Measurements from ENCODE around the gene YWHAQ.
"Not testable (repeated sequence)": the region's sequence is repeated elsewhere in the genome, so short reads cannot be mapped to it uniquely, and the experiment has no call there.

YWHAQ gene

DNA sequence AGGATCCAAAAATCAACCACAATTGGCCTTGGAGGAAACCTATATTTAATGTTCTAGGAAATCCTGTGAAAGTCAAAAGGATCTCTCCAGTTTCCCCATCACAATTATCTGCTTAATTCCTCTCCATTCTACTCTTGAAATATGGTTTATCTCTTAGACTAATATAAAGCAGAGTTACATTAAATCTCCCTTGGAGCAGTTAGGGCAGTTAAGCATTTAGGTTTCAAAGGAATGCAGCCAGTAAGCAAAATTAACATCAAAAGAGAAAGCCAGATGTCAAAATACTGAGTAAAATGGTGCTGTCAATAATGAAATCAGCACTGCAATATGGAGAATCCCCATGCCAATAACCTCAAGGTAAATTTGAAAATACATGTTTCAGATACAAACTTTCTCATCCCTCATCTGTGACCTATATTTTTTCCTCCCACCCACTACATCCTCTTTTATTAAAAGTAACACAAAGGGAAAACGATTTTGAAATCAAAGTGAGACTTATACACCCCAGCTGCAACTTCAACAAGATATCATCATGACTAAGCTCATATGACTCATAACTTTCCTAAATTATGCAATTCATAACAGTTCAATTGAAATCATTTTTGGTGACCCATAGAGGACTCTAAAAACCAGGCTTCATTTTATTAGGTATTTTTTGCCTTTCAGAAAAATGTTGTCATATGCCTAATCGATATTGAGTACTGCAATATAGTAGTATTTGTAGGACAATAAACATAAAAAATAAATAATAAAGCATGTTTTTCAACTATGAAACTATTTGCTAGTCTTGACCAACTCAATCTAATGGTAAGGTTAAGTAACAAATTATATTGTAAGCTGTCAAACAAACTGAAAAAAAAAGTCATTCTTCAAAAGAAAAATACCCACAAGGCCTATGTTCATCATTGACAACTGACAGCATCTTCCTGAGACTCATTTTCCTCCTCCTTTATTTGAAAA is 78.3 kb downstream of the YWHAQ start:
- peak overlapping the region; percentile 57 to 83 for H3K27ac ChIP-seq
- no peak for DNase-seq (ENCODE audit: low spot score)
- peak overlapping the region; percentile 45 for H3K4me3 ChIP-seq
- no peak for TF ChIP-seq CTCF (IDR thresholded peaks at IDR 0.05)

DNA sequence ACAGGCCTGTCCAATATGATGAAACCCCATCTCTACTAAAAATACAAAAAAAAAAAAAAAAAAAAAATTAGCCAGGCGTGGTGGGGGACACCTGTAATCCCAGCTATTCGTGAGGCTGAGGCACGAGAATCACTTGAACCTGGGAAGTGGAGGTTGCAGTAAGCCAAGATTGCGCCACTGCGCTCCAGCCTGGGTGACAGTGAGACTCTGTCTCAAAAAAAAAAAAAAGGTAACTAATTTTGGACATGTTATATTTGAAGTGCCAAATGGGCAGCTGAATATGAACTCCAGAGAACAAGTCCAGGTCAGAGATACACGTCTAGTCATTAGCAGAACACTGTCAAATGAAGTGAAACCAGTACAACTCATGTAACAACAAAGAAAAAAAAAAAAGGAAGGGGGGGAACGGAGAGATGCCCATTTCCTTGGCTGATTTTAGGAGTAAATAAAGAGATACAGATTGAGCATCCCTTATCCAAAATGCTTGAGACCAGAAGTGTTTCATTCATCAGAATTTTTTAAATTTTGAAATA is 79.9 kb downstream of the YWHAQ start:
- peak overlapping the region in 1 of 2 donors; percentile 20 for H3K27ac ChIP-seq
- not testable (repeated sequence) for DNase-seq (ENCODE audit: low spot score); H3K4me3 ChIP-seq

- H3K27ac ChIP-seq = no peak overlapping the region
- H3K4me3 ChIP-seq = no peak overlapping the region
- DNase-seq (ENCODE audit: low spot score) = no peak
- TF ChIP-seq CTCF (IDR thresholded peaks at IDR 0.05) = no peak
Observed at GRCh38 chr2:9549420-9549819, 81.4 kb downstream of the YWHAQ start.

DNA sequence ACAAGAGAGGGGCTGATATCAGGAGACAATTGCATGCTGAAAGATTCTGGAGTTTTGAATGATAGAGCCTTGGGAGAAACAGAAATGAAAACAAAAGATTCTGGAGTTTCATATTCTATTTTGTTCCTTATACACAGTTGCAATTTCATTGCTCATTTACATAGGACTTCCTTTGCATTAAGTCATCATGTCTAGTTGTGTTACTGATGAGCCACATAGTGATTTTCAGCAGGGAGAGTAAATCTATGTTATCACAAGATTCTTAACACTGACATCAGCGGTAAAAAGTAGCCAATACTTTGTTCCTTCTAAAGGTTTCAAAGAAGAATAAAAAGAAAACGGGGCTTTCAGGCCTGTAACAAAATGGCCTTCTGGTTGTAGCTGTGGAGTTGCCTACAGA is 82.3 kb downstream of the YWHAQ start:
- Histone ChIP-seq H3K27ac (peak overlapping the region in 1 of 2 donors; percentile 11), H3K4me3 (no peak overlapping the region)
- no peak for DNase-seq (ENCODE audit: low spot score)
- no peak for TF ChIP-seq CTCF (IDR thresholded peaks at IDR 0.05)

- DNase-seq (ENCODE audit: low spot score) = no peak
- no peak for TF ChIP-seq CTCF (IDR thresholded peaks at IDR 0.05)
- H3K27ac ChIP-seq = peak overlapping the region in 1 of 2 donors; percentile 26
- no peak overlapping the region for H3K4me3 ChIP-seq
Observed at GRCh38 chr2:9547262-9547991, 83.4 kb downstream of the YWHAQ start.

DNA sequence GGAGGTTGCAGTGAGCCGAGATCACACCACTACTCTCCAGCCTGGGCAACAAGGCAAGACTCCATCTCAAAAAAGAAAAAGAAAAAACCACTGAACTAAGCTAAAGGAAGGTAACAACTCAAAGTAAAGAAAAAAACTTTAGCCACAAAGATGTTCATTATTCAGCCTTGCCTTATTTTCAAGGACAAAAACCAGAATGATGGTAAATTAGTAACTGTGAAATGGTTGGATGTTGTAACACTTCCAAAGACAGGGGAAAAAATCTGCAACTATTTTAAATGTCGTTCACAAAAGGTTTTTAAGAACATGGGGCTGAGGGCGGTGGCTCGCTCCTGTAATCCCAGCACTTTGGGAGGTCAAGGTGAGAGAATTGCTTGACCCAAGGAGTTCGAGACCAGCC is 85.3 kb downstream of the YWHAQ start:
- no peak overlapping the region for H3K4me3 ChIP-seq
- DNase-seq (ENCODE audit: low spot score) = no peak
- no peak for TF ChIP-seq CTCF (IDR thresholded peaks at IDR 0.05)
- H3K27ac ChIP-seq = no peak overlapping the region

- Histone ChIP-seq H3K27ac (no peak overlapping the region), H3K4me3 (no peak overlapping the region)
- DNase-seq (ENCODE audit: low spot score) = no peak
- TF ChIP-seq CTCF (IDR thresholded peaks at IDR 0.05) = no peak
Observed at GRCh38 chr2:9543557-9543956, 87.2 kb downstream of the YWHAQ start.
